D341Med (cell line): ENCODE results near the gene AVPR1A.
"Not testable (repeated sequence)": the region's sequence is repeated elsewhere in the genome, so short reads cannot be mapped to it uniquely, and the experiment has no call there.

ENCODE experiments used
- DNase-seq: peaks from one replicate; pipeline ENCODE4 v3.0.0; 2012; ENCODE audit warnings: low spot score

Gene AVPR1A

DNA sequence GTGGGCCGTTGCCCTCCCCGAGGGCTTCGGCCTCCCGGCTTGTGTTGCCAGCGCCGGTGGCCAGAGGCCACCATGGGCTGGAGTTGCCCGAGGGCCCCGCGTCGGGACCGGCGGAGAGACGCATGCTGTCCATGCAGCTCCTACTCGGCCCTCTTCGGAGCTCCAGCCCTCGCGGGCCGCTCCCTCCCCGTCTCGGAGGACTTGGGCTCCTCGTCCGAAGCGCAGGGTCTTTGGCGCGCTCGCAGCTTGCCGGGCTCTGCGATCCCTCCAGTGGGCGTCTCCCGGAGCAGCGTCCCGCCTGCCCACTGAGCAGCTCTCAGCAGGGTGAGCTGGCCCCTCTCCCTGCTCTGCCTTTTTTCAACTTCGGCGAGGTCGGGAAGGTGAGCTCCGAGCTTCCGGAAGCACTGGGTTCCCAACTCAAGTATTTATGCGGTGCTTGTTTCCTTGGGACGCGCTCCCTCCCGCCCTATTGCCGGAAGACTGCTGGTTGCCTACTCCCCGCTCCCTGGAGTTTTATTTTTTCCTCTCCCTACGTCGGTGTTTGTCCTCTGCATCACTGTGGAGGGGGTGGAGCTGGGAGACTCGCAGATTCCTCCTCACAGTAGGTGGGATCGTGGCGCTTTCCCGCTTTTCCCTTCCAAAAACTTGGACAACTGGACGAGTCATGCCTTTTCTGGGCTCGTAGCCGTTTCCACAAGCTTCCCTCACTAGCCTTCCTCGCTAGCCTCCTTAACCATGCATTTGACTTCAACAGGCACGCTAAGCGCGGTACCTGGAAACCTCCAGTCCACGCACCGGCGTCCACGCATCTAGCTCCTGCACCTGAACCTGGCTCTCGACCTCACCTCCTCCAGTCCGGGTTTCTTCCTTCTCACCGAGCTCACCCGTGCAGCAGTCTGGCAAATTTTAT lies at the start of gene AVPR1A:
Gene AVPR1A, minus strand, starts transcription at position 489 of the 910 bp plus-strand sequence. Its CDS starts 365 bp downstream, at position 124.
- peak; percentile 50 for DNase-seq

DNA sequence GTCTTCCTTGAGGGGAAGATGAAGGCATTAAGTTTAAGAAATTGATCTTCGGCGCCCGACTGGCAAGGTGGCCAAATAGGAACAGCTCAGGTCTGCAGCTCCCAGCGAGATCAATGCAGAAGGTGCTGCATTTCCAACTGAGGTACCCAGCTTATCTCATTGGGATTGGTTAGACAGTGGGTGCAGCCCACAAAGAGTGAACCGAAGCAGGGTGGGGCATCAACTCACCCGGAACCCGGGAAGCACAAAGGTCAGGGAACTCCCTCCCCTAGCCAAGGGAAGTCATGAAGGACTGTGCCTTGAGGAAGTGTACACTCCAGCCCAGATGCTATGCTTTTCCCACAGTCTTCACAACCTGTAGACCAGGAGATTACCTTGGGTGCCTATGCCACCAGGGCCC lies 45.2 kb upstream of the AVPR1A start:
- DNase-seq: no peak

DNA sequence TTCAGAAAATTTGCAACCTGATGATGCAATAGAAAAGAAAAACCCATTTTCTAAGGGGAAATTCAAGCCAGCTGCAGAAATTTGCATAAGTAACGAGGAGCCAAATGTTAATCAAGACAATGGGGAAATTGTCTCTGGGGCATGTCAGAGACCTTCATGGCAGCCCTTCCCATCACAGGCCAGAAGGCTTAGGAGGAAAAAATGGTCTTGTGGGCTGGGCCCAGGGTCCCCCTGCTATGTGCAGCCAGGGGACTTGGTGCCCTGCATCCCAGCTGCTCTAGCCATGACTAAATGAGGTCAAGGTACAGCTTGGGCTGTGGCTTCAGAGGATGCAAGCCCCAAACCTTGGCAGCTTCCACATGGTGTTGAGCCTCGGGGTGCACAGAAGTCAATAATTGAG lies 28.2 kb upstream of the AVPR1A start:
- no peak for DNase-seq

GRCh38 chr12:63170321-63170720 lies 19.3 kb upstream of the AVPR1A start:
- no peak for DNase-seq

DNA sequence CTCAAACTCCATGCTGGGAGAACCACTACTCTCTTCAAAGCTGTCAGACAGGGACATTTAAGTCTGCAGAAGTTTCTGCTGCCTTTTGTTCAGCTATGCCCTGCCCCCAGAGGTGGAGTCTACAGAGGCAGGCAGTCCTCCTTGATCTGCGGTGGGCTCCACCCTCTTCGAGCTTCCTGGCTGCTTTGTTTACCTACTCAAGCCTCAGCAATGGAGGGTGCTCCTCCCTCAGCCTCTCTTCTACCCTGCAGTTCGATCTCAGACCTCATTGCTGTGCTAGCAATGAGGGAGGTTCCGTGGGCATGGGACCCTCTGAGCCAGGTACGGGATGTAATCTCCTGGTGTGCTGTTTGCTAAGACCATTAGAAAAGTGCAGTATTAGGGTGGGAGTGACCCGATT lies 16.7 kb upstream of the AVPR1A start:
- not testable (repeated sequence) for DNase-seq

DNA sequence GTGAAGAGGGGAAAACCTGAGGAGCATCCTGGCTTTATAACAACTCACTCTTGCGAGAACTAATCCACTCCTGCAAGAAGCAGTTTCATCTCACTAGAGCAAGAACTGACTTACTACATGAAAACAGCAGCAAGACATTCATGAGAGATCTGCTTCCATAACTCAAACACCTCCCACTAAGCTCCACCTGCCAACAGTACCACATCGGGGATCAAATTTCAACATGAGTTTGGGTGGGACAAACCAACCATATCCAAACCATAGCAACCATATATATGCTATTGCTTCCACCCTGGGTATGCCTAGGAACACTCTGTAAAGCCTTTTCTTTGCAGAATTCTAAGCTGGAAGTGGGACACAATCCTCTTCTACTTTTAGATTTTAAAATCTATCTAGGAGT lies 13.9 kb upstream of the AVPR1A start:
- no peak for DNase-seq

GRCh38 chr12:63163541-63163940 lies 12.5 kb upstream of the AVPR1A start:
- DNase-seq: no peak

DNA sequence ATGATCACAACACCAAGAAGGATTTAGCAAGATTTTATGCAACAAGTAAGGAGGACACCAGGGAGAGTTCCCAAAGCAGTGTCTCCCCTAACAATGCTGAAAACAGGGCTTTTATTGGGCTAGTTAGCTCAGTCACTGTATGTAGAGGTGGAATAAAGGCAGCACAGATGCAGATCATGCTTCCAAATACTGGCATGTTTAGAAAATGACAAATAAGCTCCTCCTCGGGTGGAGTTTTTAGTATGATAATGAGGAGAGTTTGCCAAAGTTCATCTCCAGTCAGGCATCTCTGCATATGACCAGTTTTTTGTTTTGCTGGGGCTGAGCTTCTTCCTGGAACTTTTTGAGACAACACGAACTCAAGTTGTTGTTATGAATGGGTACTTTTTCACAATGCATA lies 4.4 kb upstream of the AVPR1A start:
- no peak for DNase-seq

GRCh38 chr12:63154560-63154959 lies 3.6 kb upstream of the AVPR1A start:
- no peak for DNase-seq

DNA sequence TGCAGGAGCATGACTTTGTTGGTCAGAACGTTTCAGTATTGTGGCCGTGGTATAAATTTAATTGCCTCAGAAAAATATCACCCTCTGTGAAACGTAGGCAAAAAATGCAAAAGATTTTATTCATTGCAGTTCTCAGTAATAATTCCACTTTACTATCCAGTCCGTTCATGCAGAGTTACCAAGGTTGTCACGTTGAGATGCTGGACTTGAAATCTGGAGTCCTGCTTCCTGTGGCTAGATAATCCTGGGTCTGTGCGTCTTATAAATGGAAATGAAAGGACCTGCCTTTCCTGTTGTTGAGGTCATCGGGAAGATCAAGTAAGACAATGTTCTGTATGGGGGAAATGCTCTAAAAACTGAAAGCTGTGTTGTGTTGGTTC lies 1.3 kb upstream of the AVPR1A start:
- DNase-seq: no peak

GRCh38 chr12:63151623-63152320 lies 771 bp upstream of the AVPR1A start:
- peak; percentile 80 for DNase-seq

DNA sequence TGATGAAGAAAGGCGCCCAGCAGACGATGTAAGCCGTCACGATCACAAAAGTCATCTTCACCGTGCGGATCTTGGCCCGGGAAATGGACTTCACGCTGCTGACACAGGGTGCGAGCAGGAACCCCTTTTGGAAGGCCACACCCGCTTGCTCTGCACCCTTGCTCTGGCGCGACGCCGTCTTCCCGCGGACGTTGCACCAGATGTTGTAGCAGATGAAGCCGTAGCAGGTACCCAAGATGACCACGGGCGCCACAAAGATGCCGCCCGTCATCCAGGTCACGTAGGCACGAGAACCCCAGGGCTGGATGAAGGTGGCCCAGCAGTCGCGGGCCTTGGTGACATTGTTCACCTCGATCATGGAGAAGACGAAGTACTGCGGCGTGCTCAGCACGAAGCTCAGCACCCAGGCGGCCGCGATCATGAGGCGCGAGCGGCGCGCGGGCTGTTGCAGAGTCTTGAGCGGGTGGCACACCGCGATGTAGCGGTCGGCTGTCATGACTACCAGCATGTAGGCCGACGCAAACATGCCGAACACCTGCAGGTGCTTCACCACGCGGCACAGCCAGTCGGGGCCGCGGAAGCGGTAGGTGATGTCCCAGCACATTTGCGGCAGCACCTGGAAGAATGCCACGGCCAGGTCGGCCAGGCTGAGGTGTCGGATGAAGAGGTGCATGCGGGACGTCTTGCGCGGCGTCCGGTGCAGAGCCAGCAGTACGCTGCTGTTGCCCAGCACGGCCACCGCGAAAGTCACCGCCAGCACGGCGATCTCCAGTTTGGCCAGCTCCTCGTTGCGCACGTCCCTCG lies 890 bp downstream of the AVPR1A start:
- peak; percentile 33 for DNase-seq

DNA sequence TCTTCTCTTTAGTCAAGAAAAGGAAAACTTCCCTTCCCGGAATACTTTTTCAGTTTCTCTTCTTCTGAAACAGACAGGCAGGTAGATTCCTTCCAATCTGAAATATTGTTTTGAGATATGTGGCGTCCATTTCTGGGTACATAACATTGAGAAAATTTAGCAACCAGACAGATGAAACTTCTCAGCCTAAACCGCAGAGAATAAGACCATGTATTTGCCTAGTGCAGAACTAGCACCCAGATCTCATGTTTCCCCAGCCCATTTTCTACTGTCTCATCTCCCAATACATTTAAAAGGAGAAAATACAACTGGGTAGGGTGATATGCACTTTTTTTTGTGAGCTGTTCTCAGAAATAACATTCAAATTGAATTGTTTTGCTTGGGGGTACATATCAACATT lies 6.4 kb downstream of the AVPR1A start:
- no peak for DNase-seq

GRCh38 chr12:63138488-63138887 lies 12.5 kb downstream of the AVPR1A start:
- no peak for DNase-seq

GRCh38 chr12:63133981-63134380 lies 17.0 kb downstream of the AVPR1A start:
- DNase-seq: no peak

- no peak for DNase-seq
These were observed 18.8 kb downstream of the AVPR1A start for GRCh38 chr12:63132201-63132600.

DNA sequence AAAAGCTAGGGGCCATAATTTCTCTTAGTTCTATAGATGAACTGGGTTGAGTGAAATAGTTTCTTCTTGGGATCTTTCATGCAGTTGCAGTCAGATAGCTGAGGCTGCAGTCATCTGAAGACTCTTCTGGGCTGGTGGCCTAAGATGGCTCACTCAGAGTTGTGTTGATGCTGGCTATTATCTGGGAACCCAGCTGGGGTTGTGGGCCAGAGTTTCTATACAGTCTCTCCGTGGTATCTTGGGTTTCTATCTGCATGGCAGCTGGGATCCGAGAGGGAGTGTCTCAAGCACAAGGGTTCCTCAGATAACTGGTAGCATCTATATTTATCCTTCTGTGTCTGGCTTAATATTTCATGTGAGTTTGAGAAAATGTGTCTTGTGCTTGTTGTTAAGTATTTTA lies 21.1 kb downstream of the AVPR1A start:
- no peak for DNase-seq

DNA sequence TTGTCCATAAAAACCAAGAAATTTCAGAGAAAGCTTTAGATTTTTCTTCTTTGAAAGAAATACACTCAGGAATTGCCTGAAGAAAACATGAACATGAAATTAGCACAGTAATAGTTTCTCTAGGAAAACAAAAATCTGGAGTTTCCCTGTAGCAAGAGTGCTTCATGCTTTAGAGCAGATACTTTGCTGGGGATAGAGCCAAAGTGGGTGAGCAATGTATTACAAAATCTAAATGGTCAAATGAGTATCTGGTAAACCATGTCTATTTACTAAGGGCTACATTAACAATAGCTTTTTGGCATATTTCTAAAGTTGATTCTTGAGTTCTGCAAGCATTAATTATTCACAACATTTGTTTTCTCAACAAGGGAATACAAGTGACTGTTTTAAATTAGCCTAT lies 26.2 kb downstream of the AVPR1A start:
- DNase-seq: no peak

DNA sequence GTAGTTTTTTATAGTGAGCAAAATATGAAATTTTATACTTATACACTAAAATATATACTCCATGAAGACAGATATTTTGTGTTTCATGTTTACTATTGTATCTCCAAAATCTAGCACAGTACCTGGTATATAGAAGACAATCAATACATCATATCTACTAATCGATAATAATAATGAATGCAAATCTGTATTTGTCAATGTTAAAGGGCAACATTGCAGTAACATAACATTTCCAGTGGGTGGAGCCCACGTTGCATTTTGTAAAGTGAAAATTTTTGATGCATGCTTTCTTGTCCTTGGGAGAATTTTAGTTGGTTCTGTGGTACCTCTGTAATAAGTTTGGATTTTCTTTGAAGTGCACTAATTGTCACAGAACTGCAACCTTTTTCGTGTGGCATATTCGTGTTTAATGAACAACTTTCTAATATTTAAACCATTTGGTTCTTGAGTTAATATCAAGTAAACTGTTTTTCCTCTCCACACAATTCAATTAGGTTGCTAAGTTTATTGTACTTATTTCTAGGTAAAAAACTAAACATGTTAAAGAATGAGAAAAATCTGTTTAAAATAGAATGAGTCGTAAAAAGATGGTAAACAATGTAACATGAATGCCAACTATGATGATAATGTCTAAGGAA lies 47.4 kb downstream of the AVPR1A start:
- peak; percentile 45 for DNase-seq

- no peak for DNase-seq
These were observed 49.1 kb downstream of the AVPR1A start for GRCh38 chr12:63101920-63102319.

GRCh38 chr12:63098851-63099250 lies 52.1 kb downstream of the AVPR1A start:
- no peak for DNase-seq

- no peak for DNase-seq
These were observed 55.5 kb downstream of the AVPR1A start for GRCh38 chr12:63095369-63095980.
